ENCODE results near the gene NFKBIL1. TPM values are rescaled to one million over a fixed set of nuclear protein-coding genes. Genes with fewer than 3 reads are reported as not detected.

Gene NFKBIL1
- total and polyA plus RNA-seq, 9 of the 15 experiments (the other 6 are each of a cell fraction or from before 2014, with no cell fraction given) = 0.49 to 33.1 (median 7.6) TPM

GRCh38 chr6:31521835-31522234 is 25.6 kb upstream of the NFKBIL1 start (continued):
- no peak for TF ChIP-seq ETV1 (tag; conservative IDR thresholded peaks at IDR 0.05; ENCODE audit: low read depth)
- TF ChIP-seq RB1 (IDR thresholded peaks at IDR 0.05; ENCODE audit: low read depth) = no peak
- no peak for TF ChIP-seq PTBP1 (IDR thresholded peaks at IDR 0.05; ENCODE audit: low read depth, low read length)
- TF ChIP-seq ATF3 (IDR thresholded peaks at IDR 0.05) = peak; percentile 47
- TF ChIP-seq ATF3 (CRISPR knock-in tag; conservative IDR thresholded peaks at IDR 0.05) = no peak
- no peak for TF ChIP-seq ZNF75A (CRISPR knock-in tag; IDR thresholded peaks at IDR 0.05)
- TF ChIP-seq HMG20A (CRISPR knock-in tag; conservative IDR thresholded peaks at IDR 0.05) = no peak
- no peak for TF ChIP-seq ZNF717 (CRISPR knock-in tag; IDR thresholded peaks at IDR 0.05)
- no peak for TF ChIP-seq MYC (IDR thresholded peaks at IDR 0.05; ENCODE audit: low read depth, low read length)
- TF ChIP-seq MYC (CRISPR knock-in tag; IDR thresholded peaks at IDR 0.05; ENCODE audit: borderline replicate concordance, low read depth) = no peak
- TF ChIP-seq CEBPB (tag; IDR thresholded peaks at IDR 0.05) = peak; percentile 21; the same call in 1 of the 2 replicates
- TF ChIP-seq RREB1 (CRISPR knock-in tag; IDR thresholded peaks at IDR 0.05) = no peak
- TF ChIP-seq CEBPG (CRISPR knock-in tag; IDR thresholded peaks at IDR 0.05) = no peak
- peak; percentile 23 to 69; a peak in 2 of 4 replicates for TF ChIP-seq CEBPG (tag; conservative IDR thresholded peaks at IDR 0.05 in 1 of 2, IDR thresholded peaks at IDR 0.05 in 1 of 2)
